Measurements from ENCODE around the gene RAB1B. TPM values are rescaled to one million over a fixed set of nuclear protein-coding genes. Genes with fewer than 3 reads are reported as not detected.

RAB1B gene
- total RNA-seq, 2 experiments from 2014 or later, result 118 to 124 TPM

- no peaks in the 10 kb centered on the region for H3K36me3 Mint-ChIP-seq
- H3K9me3 Mint-ChIP-seq, result peaks cover 6% of the 10 kb centered on the region
- no peak overlapping the region for H3K4me3 Mint-ChIP-seq
- peaks cover 35% of the 10 kb centered on the region for H3K4me1 Mint-ChIP-seq (ENCODE audit: low read depth)
- no peak for DNase-seq
- H3K27me3 Mint-ChIP-seq, result no peaks in the 10 kb centered on the region
- CTCF ChIA-PET, result no interaction called here
- H3K27ac Mint-ChIP-seq, result no peak overlapping the region
- POLR2A ChIA-PET, result no interaction called here
- intact Hi-C loops (cut with micrococcal nuclease), result no loop called here
Observed at GRCh38 chr11:66322732-66323427, 54.4 kb downstream of the RAB1B start.

- POLR2A ChIA-PET, result no interaction called here
- Mint-ChIP-seq H3K27ac (no peak overlapping the region), H3K9me3 (peaks cover 6% of the 10 kb centered on the region), H3K4me1 (ENCODE audit: low read depth) (peaks cover 35% of the 10 kb centered on the region), H3K4me3 (no peak overlapping the region), H3K27me3 (no peaks in the 10 kb centered on the region), H3K36me3 (no peaks in the 10 kb centered on the region)
- no peak for DNase-seq
- intact Hi-C loops (cut with micrococcal nuclease), result no loop called here
- CTCF ChIA-PET, result interaction anchor here (2.1 kb wide), 1 partner anchor 12 kb away, joined by 6 read pairs; no protein-coding TSS in a partner anchor
Observed at GRCh38 chr11:66323684-66324083, 55.2 kb downstream of the RAB1B start.

DNA sequence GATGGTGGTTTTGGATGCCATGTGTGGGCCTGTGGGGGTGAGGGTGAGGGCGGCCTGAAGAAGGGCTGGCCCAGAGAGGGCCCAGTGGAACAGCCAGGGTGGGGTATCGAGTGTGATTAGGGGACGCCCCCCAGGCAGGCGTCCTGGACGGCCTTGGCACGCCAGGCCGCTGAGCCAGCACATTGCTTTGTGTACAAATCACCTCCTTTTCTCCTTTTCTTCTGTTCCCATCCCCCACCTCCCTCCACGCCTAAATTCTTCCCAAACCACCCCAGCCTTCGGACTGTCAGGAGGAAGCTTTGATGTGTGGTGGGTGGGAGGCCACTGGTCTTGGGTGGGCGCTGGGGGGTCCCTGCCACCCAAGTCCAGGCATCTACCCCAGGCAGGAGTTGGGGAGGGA is 56.2 kb downstream of the RAB1B start:
- Mint-ChIP-seq H3K27ac (no peak overlapping the region), H3K4me1 (ENCODE audit: low read depth) (peaks cover 29% of the 10 kb centered on the region), H3K36me3 (no peaks in the 10 kb centered on the region), H3K9me3 (peaks cover 6% of the 10 kb centered on the region), H3K4me3 (no peak overlapping the region), H3K27me3 (no peaks in the 10 kb centered on the region)
- DNase-seq, result no peak
- POLR2A ChIA-PET, result no interaction called here
- CTCF ChIA-PET, result interaction anchor here (2.1 kb wide), 1 partner anchor 13 kb away, joined by 6 read pairs; no protein-coding TSS in a partner anchor
- intact Hi-C loops (cut with micrococcal nuclease), result no loop called here

DNA sequence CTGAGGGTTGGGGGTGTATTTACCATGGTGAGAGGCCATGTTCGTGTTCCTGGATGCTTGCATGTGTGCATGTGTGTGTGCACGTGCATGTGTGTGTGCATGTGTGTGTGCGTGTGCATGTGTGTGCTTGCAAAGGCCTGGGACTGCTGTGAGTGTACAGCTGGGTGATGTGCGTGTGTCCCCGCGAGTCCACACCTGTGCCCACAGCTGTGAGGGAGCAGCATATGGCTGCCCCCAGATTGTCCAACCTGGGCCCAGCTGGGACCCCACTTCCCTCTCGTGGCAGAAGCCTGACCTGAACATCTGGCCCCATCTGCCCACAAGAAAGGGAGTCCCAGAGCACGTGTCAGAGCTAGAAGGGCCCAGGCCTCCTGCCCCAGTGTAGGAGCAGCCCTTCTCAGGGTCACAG is 56.8 kb downstream of the RAB1B start:
- Mint-ChIP-seq H3K36me3 (no peaks in the 10 kb centered on the region), H3K4me1 (ENCODE audit: low read depth) (peaks cover 27% of the 10 kb centered on the region), H3K4me3 (no peak overlapping the region), H3K27ac (no peak overlapping the region), H3K27me3 (no peaks in the 10 kb centered on the region), H3K9me3 (peaks cover 1% of the 10 kb centered on the region)
- ChIA-PET POLR2A (no interaction called here), CTCF (interaction anchor here (2.1 kb wide), 1 partner anchor 14 kb away, joined by 6 read pairs; no protein-coding TSS in a partner anchor)
- intact Hi-C loops (cut with micrococcal nuclease), result no loop called here
- no peak for DNase-seq

GRCh38 chr11:66326261-66327111 is 58.0 kb downstream of the RAB1B start:
- Mint-ChIP-seq H3K4me1 (ENCODE audit: low read depth) (peaks cover 27% of the 10 kb centered on the region), H3K27ac (peak overlapping the region; percentile 4), H3K36me3 (no peaks in the 10 kb centered on the region), H3K4me3 (no peak overlapping the region), H3K9me3 (no peaks in the 10 kb centered on the region), H3K27me3 (no peaks in the 10 kb centered on the region)
- intact Hi-C loops (cut with micrococcal nuclease), result no loop called here
- POLR2A ChIA-PET, result interaction anchor here (0.9 kb wide), 1 partner anchor 14 kb away, joined by 3 read pairs; no protein-coding TSS in a partner anchor
- peak; percentile 40 for DNase-seq
- CTCF ChIA-PET, result interaction anchor here (1.3 kb wide), 1 partner anchor 15 kb away, joined by 9 read pairs; no protein-coding TSS in a partner anchor

Other genes starting within 250 kb of the RAB1B start
- gene CATSPER1, start 242.2 kb upstream of the RAB1B start, total RNA-seq, result not detected
- gene GAL3ST3, start 219.5 kb upstream of the RAB1B start, total RNA-seq, result not detected
- gene SF3B2, start 216.3 kb upstream of the RAB1B start, total RNA-seq, result 100 to 1,000 TPM; 271 to 274 TPM
- gene PACS1, start 198.4 kb upstream of the RAB1B start, total RNA-seq, result 10 to 100 TPM; 82.0 to 84.1 TPM
- gene KLC2, start 10.9 kb upstream of the RAB1B start, total RNA-seq, result 10 to 100 TPM; 40.5 to 44.8 TPM
- gene CNIH2, start 9.5 kb downstream of the RAB1B start, total RNA-seq, result 1 to 10 TPM in 1 of 2 experiments, under 1 TPM in 1; 0.39 to 1.5 TPM
- gene YIF1A, start 20.5 kb downstream of the RAB1B start, total RNA-seq, result 10 to 100 TPM; 63.1 to 65.8 TPM
- gene TMEM151A, start 23.3 kb downstream of the RAB1B start, total RNA-seq, result not detected
- gene CD248, start 48.4 kb downstream of the RAB1B start, total RNA-seq, result not detected
- gene RIN1, start 67.8 kb downstream of the RAB1B start, total RNA-seq, result 1 to 10 TPM; 1.0 to 1.6 TPM
- 10 to 100 TPM; 29.3 to 31.2 TPM for gene BRMS1, start 76.5 kb downstream of the RAB1B start, total RNA-seq
- gene B4GAT1, start 79.0 kb downstream of the RAB1B start, total RNA-seq, result 1 to 10 TPM; 8.2 to 8.3 TPM
- gene SLC29A2, start 103.1 kb downstream of the RAB1B start, total RNA-seq, result 10 to 100 TPM; 10.3 to 10.6 TPM
- not detected for gene NPAS4, start 152.4 kb downstream of the RAB1B start, total RNA-seq
- 100 to 1,000 TPM; 104 to 106 TPM for gene MRPL11, start 170.2 kb downstream of the RAB1B start, total RNA-seq
- gene PELI3, start 198.3 kb downstream of the RAB1B start, total RNA-seq, result 1 to 10 TPM; 7.0 to 8.5 TPM
- 10 to 100 TPM; 76.1 to 89.7 TPM for gene DPP3, start 211.8 kb downstream of the RAB1B start, total RNA-seq
- 10 to 100 TPM; 11.1 to 13.2 TPM for gene BBS1, start 242.0 kb downstream of the RAB1B start, total RNA-seq